ENCODE results near the gene CHST8. TPM values are rescaled to one million over a fixed set of nuclear protein-coding genes. Genes with fewer than 3 reads are reported as not detected.

Gene CHST8
- total RNA-seq, 4 donors from 2014 or later = 0.66 TPM; not detected in 3

- Histone ChIP-seq H3K4me3 (no peak overlapping the region), H3K36me3 (no peaks in the 10 kb centered on the region), H3K27me3 (peaks cover 0 to 43% (median 0%) of the 10 kb centered on the region in 4 donors), H3K27ac (replicated peaks in 1 of 4) (no peak overlapping the region), H3K9me3 (peaks cover 0 to 7% (median 0%) of the 10 kb centered on the region in 4 donors), H3K4me1 (no peaks in the 10 kb centered on the region)
- no peak for DNase-seq (ENCODE audit: extremely low spot score)
- TF ChIP-seq POLR2AphosphoS5 (IDR thresholded peaks at IDR 0.05) = no peak
- TF ChIP-seq CTCF (IDR thresholded peaks at IDR 0.05) = no peak
- no peak for TF ChIP-seq EP300 (IDR thresholded peaks at IDR 0.05)
- no peak for TF ChIP-seq POLR2A (IDR thresholded peaks at IDR 0.05; ENCODE audit: low read depth)
- intact Hi-C loops (cut with DNase I) = no loop called here
- 82% methylated on average over 15 of the region's 15 CpGs for WGBS
These were observed 46.1 kb downstream of the CHST8 start for GRCh38 chr19:33667881-33668280.

GRCh38 chr19:33668968-33669367, 47.2 kb downstream of the CHST8 start:
- Histone ChIP-seq H3K27ac (replicated peaks in 1 of 4) (no peak overlapping the region), H3K36me3 (no peaks in the 10 kb centered on the region), H3K4me3 (no peak overlapping the region), H3K27me3 (peaks cover 0 to 49% (median 0%) of the 10 kb centered on the region in 4 donors), H3K4me1 (no peaks in the 10 kb centered on the region), H3K9me3 (peaks cover 0 to 7% (median 0%) of the 10 kb centered on the region in 4 donors)
- 68% methylated on average over 8 of the region's 8 CpGs for WGBS
- DNase-seq (ENCODE audit: extremely low spot score) = no peak
- TF ChIP-seq CTCF (IDR thresholded peaks at IDR 0.05) = no peak
- no peak for TF ChIP-seq POLR2A (IDR thresholded peaks at IDR 0.05; ENCODE audit: low read depth)
- no peak for TF ChIP-seq POLR2AphosphoS5 (IDR thresholded peaks at IDR 0.05)
- TF ChIP-seq EP300 (IDR thresholded peaks at IDR 0.05) = no peak
- intact Hi-C loops (cut with DNase I) = no loop called here

- Histone ChIP-seq H3K4me3 (no peak overlapping the region), H3K9me3 (peaks cover 0 to 7% (median 0%) of the 10 kb centered on the region in 4 donors), H3K27ac (replicated peaks in 1 of 4) (no peak overlapping the region), H3K36me3 (no peaks in the 10 kb centered on the region), H3K27me3 (peaks cover 0 to 53% (median 0%) of the 10 kb centered on the region in 4 donors), H3K4me1 (no peaks in the 10 kb centered on the region)
- no peak for DNase-seq (ENCODE audit: extremely low spot score)
- WGBS = 78% methylated on average over 5 of the region's 5 CpGs
- intact Hi-C loops (cut with DNase I) = no loop called here
- no peak for TF ChIP-seq POLR2A (IDR thresholded peaks at IDR 0.05; ENCODE audit: low read depth)
- no peak for TF ChIP-seq EP300 (IDR thresholded peaks at IDR 0.05)
- TF ChIP-seq CTCF (IDR thresholded peaks at IDR 0.05) = no peak
- TF ChIP-seq POLR2AphosphoS5 (IDR thresholded peaks at IDR 0.05) = no peak
These were observed 47.6 kb downstream of the CHST8 start for GRCh38 chr19:33669376-33669775.

- Histone ChIP-seq H3K36me3 (no peaks in the 10 kb centered on the region), H3K27ac (replicated peaks in 1 of 4) (no peak overlapping the region), H3K9me3 (peaks cover 0 to 7% (median 0%) of the 10 kb centered on the region in 4 donors), H3K27me3 (peaks cover 0 to 60% (median 0%) of the 10 kb centered on the region in 4 donors), H3K4me1 (no peaks in the 10 kb centered on the region), H3K4me3 (no peak overlapping the region)
- no peak for DNase-seq (ENCODE audit: extremely low spot score)
- no peak for TF ChIP-seq CTCF (IDR thresholded peaks at IDR 0.05)
- TF ChIP-seq POLR2A (IDR thresholded peaks at IDR 0.05; ENCODE audit: low read depth) = no peak
- TF ChIP-seq POLR2AphosphoS5 (IDR thresholded peaks at IDR 0.05) = no peak
- no peak for TF ChIP-seq EP300 (IDR thresholded peaks at IDR 0.05)
- WGBS = 65% methylated on average over 9 of the region's 9 CpGs
- intact Hi-C loops (cut with DNase I) = no loop called here
These were observed 48.6 kb downstream of the CHST8 start for GRCh38 chr19:33670398-33670797.

GRCh38 chr19:33671211-33671610, 49.5 kb downstream of the CHST8 start:
- 78% methylated on average over 5 of the region's 5 CpGs for WGBS
- peaks cover 0 to 7% (median 0%) of the 10 kb centered on the region in 4 donors for H3K9me3 ChIP-seq
- TF ChIP-seq CTCF (IDR thresholded peaks at IDR 0.05) (no peak), POLR2AphosphoS5 (IDR thresholded peaks at IDR 0.05) (no peak), EP300 (IDR thresholded peaks at IDR 0.05) (no peak), POLR2A (IDR thresholded peaks at IDR 0.05; ENCODE audit: low read depth) (no peak)
- no peak overlapping the region for H3K27ac ChIP-seq (replicated peaks in 1 of 4)
- H3K36me3 ChIP-seq = no peaks in the 10 kb centered on the region
- intact Hi-C loops (cut with DNase I) = no loop called here
- peaks cover 0 to 60% (median 0%) of the 10 kb centered on the region in 4 donors for H3K27me3 ChIP-seq
- no peaks in the 10 kb centered on the region for H3K4me1 ChIP-seq
- H3K4me3 ChIP-seq = no peak overlapping the region
- DNase-seq (ENCODE audit: extremely low spot score) = no peak
